ENCODE results near the gene MIP.
"Not testable (repeated sequence)": the region's sequence is repeated elsewhere in the genome, so short reads cannot be mapped to it uniquely, and the experiment has no call there.

MIP gene

DNA sequence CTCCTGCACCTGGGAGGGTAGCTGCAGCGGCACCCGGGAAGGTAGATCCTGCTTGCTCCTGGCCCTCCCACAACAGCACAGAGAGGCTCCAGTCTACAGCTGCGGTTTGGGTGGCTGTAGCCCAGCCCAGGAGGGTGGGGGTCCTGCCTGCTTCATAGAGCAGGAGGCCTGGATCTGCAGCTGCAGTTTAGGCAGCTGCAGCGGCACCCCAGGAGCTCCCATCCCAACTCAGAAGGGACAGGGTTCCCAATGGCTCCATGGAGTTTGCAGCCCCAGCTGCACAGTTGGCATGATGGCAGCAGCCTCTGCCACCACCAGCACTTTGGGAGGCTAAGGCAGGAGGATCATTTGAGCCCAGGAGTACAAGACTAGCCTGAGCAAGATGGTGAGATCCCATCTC, 43.7 kb downstream of the MIP start:
- DNase-seq (ENCODE audit: low read depth in 2 of 2) = no peak

DNA sequence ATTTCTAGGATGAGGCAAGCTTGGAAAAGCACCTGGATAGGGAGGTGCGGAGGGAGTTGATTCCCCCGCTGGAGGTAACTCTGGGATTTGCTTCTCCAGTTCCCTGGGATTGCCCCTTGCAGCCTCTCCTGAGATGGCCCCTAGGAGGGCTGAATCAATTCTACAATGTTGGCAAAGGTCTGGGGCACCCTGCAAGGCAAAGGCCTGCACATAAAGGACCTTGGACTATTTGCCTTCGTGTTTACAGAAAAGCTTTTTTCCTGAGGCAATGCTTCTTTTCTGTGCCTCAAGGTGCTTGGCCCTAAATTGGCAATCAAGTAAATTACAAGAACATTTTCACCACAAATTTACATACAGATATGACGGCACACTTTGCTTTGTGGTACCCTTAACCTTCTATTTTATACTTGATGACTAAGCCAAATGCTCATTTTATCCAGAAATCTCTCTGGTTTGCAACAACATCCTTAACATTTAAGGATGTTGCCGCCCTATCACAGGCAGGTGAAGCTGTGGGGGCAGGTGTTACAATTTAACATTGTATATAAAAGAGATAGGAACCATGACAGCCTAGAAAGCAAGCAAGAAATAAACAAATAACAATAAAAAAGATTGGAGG, 45.5 kb downstream of the MIP start:
- DNase-seq (ENCODE audit: low read depth in 2 of 2) = no peak

DNA sequence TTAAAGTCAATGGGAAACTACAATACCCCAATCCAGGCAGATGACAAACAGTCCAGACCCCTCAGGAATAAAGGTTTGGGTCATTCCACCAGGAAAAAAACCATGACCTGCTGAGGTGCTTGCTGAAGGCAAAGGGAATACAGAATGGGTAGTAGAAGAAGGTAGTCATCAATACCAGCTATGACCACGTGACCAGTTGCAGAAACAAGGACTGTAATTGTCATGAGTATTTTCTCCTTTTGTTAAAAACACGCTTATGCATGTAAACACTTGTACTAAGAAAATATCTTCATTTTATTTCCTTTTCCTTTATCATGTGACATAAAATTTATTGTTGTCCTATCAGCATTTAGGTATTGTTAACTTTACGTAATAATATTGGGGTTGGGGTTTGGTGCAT, 50.2 kb downstream of the MIP start:
- not testable (repeated sequence) for DNase-seq (ENCODE audit: low read depth in 2 of 2)

DNA sequence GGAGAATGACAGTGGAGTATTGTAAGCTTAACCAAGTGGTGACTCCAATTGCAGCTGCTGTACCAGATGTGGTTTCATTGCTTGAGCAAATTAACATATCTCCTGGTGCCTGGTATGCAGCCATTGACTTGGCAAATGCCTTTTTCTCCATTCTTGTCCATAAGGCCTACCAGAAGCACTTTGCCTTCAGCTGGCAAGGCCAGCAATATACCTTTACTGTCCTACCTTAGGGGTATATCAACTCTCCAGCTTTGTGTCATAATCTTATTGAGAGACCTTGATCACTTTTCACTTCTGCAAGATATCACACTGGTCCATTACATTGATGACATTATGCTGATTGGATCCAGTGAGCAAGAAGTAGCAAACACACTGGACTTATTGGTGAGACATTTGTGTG, 52.8 kb downstream of the MIP start:
- not testable (repeated sequence) for DNase-seq (ENCODE audit: low read depth in 2 of 2)

DNA sequence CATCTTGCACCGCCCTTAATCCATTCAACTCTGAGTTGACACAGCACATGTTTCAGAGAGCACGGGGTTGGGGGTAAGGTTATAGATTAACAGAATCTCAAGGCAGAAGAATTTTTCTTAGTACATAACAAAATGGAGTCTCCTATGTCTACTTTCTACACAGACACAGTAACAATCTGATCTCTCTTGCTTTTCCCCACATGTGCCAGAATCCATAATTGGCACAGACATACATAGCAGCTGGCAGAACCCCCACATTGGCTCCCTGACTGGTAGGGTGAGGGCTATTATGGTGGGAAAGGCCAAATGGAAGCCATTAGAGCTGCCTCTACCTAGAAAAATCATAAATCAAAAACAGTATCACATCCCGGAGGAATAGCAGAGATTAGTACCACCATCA, 53.3 kb downstream of the MIP start:
- DNase-seq (ENCODE audit: low read depth in 2 of 2) = not testable (repeated sequence)
